Mucosa of descending colon (tissue), 3 donors: Measurements from ENCODE around the gene ELF2. TPM values are rescaled to one million over a fixed set of nuclear protein-coding genes. Genes with fewer than 3 reads are reported as not detected.

ENCODE experiments used
- ATAC-seq: fragments of 200-7000 bp; cut with Tn5 transposase; one replicate; pipeline ENCODE4 v1.9.1; 2020; ENCODE audit warnings: mild to moderate bottlenecking, moderate library complexity
- DNase-seq, 3 donors: peaks; one replicate each; pipeline ENCODE4 v3.0.0-alpha.2; 2020
- H3K36me3 ChIP-seq: fragments of 200-600 bp; one replicate; pipeline ENCODE4 v1.8.0; 2021; ENCODE audit warnings: low read depth, mild to moderate bottlenecking
- H3K4me1 ChIP-seq: fragments of 200-600 bp; one replicate; pipeline ENCODE4 v1.8.0; 2021; ENCODE audit warnings: low read depth, mild to moderate bottlenecking
- H3K4me3 ChIP-seq: fragments of 200-600 bp; one replicate; pipeline ENCODE4 v1.8.0; 2021; ENCODE audit warnings: mild to moderate bottlenecking
- H3K9me3 ChIP-seq: fragments of 200-600 bp; one replicate; pipeline ENCODE4 v1.8.0; 2021; ENCODE audit warnings: mild to moderate bottlenecking
- intact Hi-C, 2 donors: fragments of 100-400 bp; cut with DNase I in 1 of 2; cut with micrococcal nuclease in 1 of 2; formaldehyde crosslinking; loops; one replicate each; pipeline versions ENCODE4 v1.11.0 to v1.11.1; 2022; cut with DNase I, micrococcal nuclease
- total RNA-seq, 3 donors: library from RNA; stranded (reverse); fragmentation: NEBNext Ultra II Directional in 2 of 3; extraction: Animal tissue kit (Norgen Biotek cat#: 25700) in 2 of 3; gene quantifications; one replicate each; pipeline versions ENCODE4 v1.2.1 to v1.2.4, GENCODE V29; 2021 to 2023
- TF ChIP-seq, protein P1 (sequence below): fragments of 200-600 bp; IDR thresholded peaks from one replicate; pipeline ENCODE4 v1.8.0; 2022; ENCODE audit warnings: antibody characterized with exemption, mild to moderate bottlenecking
- donor health status: DM: no; HTN: no; CAD: no; lungs with moderate emphysema.
- donor health status: DM: no; HTN: no; CAD: no.
- donor health status: DM: no; HTN: yes; CAD: no.

The ELF2 gene
- total RNA-seq, 3 donors from 2014 or later = 34.9 to 67.2 (median 51.9) TPM

DNA sequence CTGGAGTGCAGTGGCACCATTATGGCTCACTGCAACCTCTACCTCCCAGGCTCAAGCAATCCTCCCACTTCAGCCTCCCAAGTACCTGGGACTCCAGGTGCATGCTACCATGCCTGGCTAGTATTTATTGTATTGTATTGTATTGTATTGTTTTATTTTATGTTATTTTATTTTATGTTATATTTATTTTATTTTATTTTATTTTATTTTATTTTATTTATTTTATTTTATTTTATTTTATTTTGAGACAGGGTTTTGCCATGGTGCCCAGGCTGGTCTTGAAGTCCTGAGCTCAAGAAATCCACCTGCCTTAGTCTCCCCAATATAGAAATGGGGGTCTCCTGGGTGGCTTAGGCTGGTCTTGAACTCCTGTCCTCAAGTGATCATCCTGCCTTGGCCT is 42.6 kb downstream of the ELF2 start:
- ATAC-seq = no peak
- Histone ChIP-seq H3K4me1 (no peaks in the 10 kb centered on the region), H3K4me3 (no peak overlapping the region), H3K9me3 (no peaks in the 10 kb centered on the region), H3K36me3 (no peaks in the 10 kb centered on the region)
- intact Hi-C loops = no loop called here
- TF ChIP-seq, protein P1, sequence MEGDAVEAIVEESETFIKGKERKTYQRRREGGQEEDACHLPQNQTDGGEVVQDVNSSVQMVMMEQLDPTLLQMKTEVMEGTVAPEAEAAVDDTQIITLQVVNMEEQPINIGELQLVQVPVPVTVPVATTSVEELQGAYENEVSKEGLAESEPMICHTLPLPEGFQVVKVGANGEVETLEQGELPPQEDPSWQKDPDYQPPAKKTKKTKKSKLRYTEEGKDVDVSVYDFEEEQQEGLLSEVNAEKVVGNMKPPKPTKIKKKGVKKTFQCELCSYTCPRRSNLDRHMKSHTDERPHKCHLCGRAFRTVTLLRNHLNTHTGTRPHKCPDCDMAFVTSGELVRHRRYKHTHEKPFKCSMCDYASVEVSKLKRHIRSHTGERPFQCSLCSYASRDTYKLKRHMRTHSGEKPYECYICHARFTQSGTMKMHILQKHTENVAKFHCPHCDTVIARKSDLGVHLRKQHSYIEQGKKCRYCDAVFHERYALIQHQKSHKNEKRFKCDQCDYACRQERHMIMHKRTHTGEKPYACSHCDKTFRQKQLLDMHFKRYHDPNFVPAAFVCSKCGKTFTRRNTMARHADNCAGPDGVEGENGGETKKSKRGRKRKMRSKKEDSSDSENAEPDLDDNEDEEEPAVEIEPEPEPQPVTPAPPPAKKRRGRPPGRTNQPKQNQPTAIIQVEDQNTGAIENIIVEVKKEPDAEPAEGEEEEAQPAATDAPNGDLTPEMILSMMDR = no peak
- no peak for DNase-seq

DNA sequence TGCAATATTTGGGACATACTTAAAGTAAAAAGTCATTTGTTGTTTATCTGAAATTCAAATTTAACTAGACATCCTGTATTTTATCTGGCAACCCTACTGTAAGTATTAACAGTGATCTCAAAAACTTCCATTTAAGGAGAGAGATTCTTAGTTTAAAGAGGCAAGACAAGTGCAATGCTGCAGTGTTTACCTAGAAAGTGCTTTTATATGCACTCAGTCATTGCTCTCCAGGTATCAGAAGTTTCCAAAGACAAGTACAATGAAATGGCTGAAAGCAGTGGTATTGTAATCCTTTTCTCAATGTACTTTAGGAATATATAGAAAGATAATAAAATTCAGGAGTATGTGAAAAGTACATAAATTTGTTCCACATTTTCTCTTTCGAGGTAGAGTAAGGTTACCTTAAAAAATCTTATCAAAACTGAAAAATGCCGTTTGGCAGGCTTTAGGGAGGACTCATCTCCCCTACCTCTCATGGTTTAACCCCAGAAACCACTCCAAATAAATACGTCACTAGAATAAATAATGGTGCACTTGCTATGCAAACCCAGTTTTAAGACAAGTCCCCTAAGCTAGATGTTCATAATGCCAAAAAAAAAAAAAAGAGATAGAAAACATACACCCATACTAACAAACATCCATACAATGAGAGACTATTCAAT is 45.7 kb downstream of the ELF2 start:
- ATAC-seq = no peak
- H3K4me3 ChIP-seq = no peak overlapping the region
- no peaks in the 10 kb centered on the region for H3K4me1 ChIP-seq
- DNase-seq = no peak
- TF ChIP-seq, protein P1 = no peak
- no peaks in the 10 kb centered on the region for H3K9me3 ChIP-seq
- H3K36me3 ChIP-seq = no peaks in the 10 kb centered on the region
- intact Hi-C loops = no loop called here

DNA sequence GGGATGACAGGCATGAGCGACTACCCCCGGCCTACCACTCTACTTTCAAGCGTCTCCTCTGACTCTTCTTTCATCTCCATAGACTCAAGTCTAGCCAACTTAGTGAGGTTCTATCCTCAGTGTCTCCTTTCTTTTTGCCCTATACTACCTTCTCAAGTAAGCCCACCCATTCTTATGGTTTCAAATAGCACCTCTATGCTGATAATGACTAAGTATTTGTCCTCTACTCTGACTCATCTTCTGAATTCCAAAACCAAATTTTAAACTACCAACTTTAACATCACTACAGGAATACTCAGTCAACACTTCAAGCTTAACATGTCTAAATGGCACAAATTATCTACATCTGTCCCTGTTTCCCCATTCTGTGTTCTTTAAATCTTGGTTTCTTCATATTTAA is 47.8 kb downstream of the ELF2 start:
- no peaks in the 10 kb centered on the region for H3K36me3 ChIP-seq
- no peak overlapping the region for H3K4me3 ChIP-seq
- ATAC-seq (no peak), DNase-seq (no peak)
- H3K4me1 ChIP-seq = no peaks in the 10 kb centered on the region
- H3K9me3 ChIP-seq = no peaks in the 10 kb centered on the region
- TF ChIP-seq, protein P1 = no peak
- intact Hi-C loops = no loop called here

DNA sequence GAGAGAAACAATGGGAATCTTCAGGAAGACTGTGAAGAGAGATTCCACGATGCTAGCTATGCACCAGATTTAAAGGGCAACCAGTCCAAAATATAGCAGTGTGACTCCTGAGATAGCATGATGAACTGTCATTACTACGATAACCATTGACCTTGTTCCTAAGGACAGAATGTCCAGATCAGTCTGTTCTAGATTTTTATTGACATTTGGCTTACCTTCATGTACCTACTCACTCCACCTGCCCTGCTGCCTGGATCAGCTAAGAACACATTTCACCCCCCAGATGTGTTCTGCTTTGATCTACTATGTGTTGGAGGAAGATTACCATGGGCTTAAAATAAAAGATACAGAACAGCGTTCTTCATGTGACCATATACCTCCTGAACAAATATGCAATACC is 50.1 kb downstream of the ELF2 start:
- no peaks in the 10 kb centered on the region for H3K36me3 ChIP-seq
- DNase-seq (no peak), ATAC-seq (no peak)
- H3K4me1 ChIP-seq = no peaks in the 10 kb centered on the region
- intact Hi-C loops = no loop called here
- TF ChIP-seq, protein P1 = no peak
- H3K9me3 ChIP-seq = no peaks in the 10 kb centered on the region
- no peak overlapping the region for H3K4me3 ChIP-seq

DNA sequence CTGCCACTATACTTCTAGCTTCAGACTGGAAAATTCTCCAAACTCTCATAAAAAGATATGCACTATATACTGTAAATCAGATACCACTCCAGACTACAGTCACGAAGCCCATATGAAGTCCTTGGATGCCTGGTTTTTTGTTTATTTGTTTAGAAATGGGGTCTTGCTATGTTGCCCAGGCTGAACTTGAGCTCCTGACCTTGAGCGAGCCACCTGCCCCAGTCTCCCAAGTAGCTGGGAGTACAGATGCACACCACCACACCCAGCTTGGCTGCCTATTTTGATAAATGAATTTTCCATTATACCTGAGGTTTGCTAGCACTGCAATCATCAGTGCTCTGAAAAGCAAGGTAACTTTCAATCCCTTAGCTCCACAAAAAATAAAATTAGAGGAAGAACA is 53.1 kb downstream of the ELF2 start:
- H3K36me3 ChIP-seq = no peaks in the 10 kb centered on the region
- ATAC-seq = no peak
- H3K4me1 ChIP-seq = no peaks in the 10 kb centered on the region
- TF ChIP-seq, protein P1 = no peak
- no peaks in the 10 kb centered on the region for H3K9me3 ChIP-seq
- no peak for DNase-seq
- intact Hi-C loops = no loop called here
- no peak overlapping the region for H3K4me3 ChIP-seq

DNA sequence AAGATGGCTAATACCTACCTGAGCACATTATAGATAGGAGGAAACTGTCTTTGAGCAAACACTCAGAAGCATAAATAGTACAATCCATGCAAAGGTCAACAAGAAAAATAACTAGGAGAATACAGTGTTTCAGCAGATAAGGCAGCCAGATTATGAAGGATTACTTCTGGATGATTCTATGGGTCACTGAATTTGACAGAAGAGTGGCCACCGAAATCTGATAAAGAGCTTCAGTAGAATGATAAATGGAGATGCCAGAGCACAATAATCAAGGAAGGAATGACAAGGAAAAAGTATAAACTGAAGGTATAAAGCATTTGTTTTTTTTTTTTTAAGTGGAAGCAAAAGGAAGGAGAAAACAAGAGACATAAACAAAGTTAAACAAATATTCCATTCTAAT is 58.7 kb downstream of the ELF2 start:
- Histone ChIP-seq H3K4me1 (no peaks in the 10 kb centered on the region), H3K9me3 (no peaks in the 10 kb centered on the region), H3K36me3 (no peaks in the 10 kb centered on the region), H3K4me3 (no peak overlapping the region)
- DNase-seq (no peak), ATAC-seq (no peak)
- TF ChIP-seq, protein P1 = no peak
- intact Hi-C loops = no loop called here
